ENCODE results near the gene NISCH. TPM values are rescaled to one million over a fixed set of nuclear protein-coding genes. Genes with fewer than 3 reads are reported as not detected.

The NISCH gene
- total RNA-seq (100 to 1,000 TPM; 315 to 327 TPM), polyA plus RNA-seq (ENCODE audit: insufficient read depth, low read depth, low replicate concordance) (166 TPM)
- long read RNA-seq, donor 1, full-length matches to known transcripts, result 18 of 205 reads
- long read RNA-seq, donor 1, partial matches to known transcripts, result 187 of 205 reads
- long read RNA-seq, donor 1, other reads (novel, unspliced or antisense), result 0 of 205 reads
- long read RNA-seq, donor 2, full-length matches to known transcripts, result 4 of 42 reads
- long read RNA-seq, donor 2, partial matches to known transcripts, result 38 of 42 reads
- long read RNA-seq, donor 2, other reads (novel, unspliced or antisense), result 0 of 42 reads

DNA sequence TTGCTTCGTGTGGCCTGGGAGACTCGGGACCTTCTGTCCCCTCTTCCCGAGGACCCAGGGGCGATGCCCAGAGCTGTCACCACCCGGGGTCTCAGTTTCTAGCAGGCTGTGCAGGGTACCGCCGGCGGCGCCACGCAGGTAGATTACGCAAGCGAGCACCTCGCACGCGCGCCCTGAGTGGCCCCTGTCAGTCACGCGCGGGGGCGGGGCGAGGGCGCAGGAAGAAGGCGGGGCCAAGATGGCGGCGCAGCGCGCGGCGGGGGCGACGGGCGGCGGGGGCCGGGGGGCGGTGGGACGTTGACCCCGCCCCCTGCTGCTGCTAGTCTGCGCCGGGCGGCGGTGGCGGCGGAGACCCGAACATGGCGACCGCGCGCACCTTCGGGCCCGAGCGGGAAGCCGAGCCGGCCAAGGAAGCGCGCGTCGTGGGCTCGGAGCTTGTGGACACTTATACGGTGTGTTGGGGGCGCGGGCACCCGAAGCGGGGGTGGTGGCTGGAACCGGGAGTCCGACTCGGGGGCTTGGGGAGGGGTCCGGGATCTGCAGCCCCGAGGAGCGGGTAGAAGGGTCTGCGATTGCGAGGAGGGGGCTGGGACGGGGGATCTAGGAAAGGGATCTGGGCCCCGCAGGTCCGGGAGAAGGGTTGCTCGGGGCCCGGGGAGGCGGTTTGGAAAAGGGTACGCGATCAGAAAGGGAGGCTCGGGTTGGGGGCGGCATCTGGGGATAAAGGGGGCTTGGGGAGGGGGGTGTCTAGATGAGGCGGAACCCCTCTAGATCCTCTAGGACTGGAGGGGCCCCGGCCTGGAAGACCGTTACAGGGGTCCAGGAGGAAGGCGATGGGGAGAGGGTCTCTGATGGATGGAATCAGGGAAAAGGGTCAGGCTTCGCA, at the start of gene NISCH:
TSS of gene NISCH (plus strand) at position 322 of the 886 bp plus-strand sequence. CDS start at position 360, 38 bp downstream.
- WGBS, 2 donors, result 0 to 2% methylated on average over 22 to 83 of the region's 86 CpGs
- Histone ChIP-seq H3K27me3 (no peaks in the 10 kb centered on the region), H3K9me3 (no peaks in the 10 kb centered on the region), H3K27ac (peak within 1 kb of the TSS; percentile 96), H3K4me3 (peak within 1 kb of the TSS; percentile 97 to 98), H3K4me1 (peaks cover 26% of the 10 kb centered on the region), H3K36me3 (ENCODE audit: low read depth, missing control alignments) (no peaks in the 10 kb centered on the region)
- TF ChIP-seq POLR2A (IDR thresholded peaks at IDR 0.05), result no peak
- TF ChIP-seq, protein P1, sequence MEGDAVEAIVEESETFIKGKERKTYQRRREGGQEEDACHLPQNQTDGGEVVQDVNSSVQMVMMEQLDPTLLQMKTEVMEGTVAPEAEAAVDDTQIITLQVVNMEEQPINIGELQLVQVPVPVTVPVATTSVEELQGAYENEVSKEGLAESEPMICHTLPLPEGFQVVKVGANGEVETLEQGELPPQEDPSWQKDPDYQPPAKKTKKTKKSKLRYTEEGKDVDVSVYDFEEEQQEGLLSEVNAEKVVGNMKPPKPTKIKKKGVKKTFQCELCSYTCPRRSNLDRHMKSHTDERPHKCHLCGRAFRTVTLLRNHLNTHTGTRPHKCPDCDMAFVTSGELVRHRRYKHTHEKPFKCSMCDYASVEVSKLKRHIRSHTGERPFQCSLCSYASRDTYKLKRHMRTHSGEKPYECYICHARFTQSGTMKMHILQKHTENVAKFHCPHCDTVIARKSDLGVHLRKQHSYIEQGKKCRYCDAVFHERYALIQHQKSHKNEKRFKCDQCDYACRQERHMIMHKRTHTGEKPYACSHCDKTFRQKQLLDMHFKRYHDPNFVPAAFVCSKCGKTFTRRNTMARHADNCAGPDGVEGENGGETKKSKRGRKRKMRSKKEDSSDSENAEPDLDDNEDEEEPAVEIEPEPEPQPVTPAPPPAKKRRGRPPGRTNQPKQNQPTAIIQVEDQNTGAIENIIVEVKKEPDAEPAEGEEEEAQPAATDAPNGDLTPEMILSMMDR (IDR thresholded peaks at IDR 0.05), result no peak
- DNase-seq, result peak; percentile 92
- intact Hi-C loops (cut with DNase I; ENCODE audit: low total_unique reads), result no loop called here

DNA sequence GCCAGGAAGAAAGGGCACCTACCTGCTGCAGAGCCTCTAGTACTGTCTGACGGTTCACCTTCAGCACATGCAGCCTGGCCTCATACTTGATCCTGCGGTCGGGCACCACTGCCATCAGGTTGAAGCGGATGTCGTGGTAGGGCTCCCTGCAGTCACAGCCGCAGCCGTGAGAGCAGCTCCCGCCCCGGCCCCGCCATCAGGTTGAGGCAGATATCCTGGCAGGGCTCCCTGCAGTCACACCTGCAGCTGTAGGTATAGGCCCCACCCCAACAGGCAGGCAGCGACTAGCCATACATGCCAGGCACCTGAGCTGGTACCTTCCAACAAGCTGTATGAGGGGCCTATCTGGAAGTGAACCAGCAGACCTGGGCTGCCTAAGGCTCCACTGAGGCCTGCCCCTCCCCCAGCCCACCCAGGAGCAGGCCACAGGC, 49.2 kb upstream of the NISCH start:
- H3K36me3 ChIP-seq (ENCODE audit: low read depth, missing control alignments), result no peaks in the 10 kb centered on the region
- H3K9me3 ChIP-seq, result no peaks in the 10 kb centered on the region
- no peak for DNase-seq
- TF ChIP-seq POLR2A (IDR thresholded peaks at IDR 0.05), result no peak
- TF ChIP-seq, protein P1 (IDR thresholded peaks at IDR 0.05), result no peak
- H3K4me3 ChIP-seq, result no peak overlapping the region
- no peaks in the 10 kb centered on the region for H3K27me3 ChIP-seq
- WGBS, 2 donors, result 92 to 98% methylated on average over 4 to 10 of the region's 11 CpGs
- peaks cover 13% of the 10 kb centered on the region for H3K4me1 ChIP-seq
- intact Hi-C loops (cut with DNase I; ENCODE audit: low total_unique reads), result no loop called here
- H3K27ac ChIP-seq, result no peak overlapping the region

DNA sequence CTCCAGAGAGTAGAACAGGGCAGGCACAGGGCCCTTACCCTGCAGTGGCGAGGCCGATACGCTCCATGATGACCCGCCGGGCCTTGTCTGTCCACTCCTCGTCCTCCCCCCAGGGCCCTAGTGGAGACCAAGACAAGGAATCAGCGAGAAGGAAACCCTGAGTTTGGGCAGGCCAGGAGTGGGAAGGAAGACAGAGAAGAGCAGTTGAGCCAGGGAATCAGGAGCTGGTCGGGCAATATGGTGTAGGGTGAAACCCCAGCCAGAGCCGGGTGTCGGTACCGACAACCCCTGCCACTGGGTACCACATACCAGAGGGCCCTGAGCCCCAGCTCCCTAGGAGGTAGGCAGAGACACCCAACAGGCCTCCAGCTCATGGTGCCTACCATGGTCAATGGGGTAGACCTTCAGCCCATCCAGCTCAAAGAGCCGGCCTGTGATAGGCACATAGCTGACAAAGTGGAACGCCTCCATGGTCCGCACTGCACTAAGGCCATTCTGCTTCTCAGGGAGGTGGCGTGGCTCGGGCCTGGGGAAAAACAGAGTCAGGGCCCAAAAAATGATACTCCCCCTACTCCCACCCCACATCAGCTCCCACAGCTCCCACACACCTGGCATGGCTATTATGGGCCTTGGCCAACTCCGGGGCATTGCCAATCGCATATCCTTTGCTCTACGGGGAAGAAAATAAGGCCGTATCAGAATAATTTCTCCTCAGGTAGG, 48.5 kb upstream of the NISCH start:
- H3K36me3 ChIP-seq (ENCODE audit: low read depth, missing control alignments), result no peaks in the 10 kb centered on the region
- H3K4me1 ChIP-seq, result peaks cover 20% of the 10 kb centered on the region
- H3K4me3 ChIP-seq, result no peak overlapping the region
- H3K27ac ChIP-seq, result no peak overlapping the region
- TF ChIP-seq, protein P1 (IDR thresholded peaks at IDR 0.05), result no peak
- TF ChIP-seq POLR2A (IDR thresholded peaks at IDR 0.05), result no peak
- H3K27me3 ChIP-seq, result no peaks in the 10 kb centered on the region
- 91 to 95% methylated on average over 9 to 20 of the region's 20 CpGs for WGBS, 2 donors
- intact Hi-C loops (cut with DNase I; ENCODE audit: low total_unique reads), result no loop called here
- H3K9me3 ChIP-seq, result no peaks in the 10 kb centered on the region
- DNase-seq, result no peak

DNA sequence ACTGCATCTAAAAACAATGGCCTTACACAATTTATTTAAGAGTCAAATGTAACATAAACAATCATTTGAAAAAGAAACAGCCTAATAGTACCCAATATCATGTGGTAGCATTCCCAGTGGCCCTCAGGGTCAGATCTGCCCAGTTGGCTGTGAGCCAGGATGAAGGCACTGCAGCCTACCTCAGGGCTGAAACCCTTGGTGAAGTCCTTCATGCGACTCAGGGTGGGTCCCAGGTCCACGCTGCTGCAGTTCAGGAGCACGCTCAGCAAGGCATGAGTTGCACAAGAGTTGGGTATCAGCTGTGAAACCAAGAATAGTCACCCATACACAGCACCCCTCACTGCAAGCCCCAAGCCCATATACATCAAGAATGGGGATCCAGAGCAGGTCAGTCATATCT, 47.6 kb upstream of the NISCH start:
- H3K4me3 ChIP-seq, result no peak overlapping the region
- no peak for DNase-seq
- no peak overlapping the region for H3K27ac ChIP-seq
- intact Hi-C loops (cut with DNase I; ENCODE audit: low total_unique reads), result no loop called here
- peaks cover 26% of the 10 kb centered on the region for H3K4me1 ChIP-seq
- H3K36me3 ChIP-seq (ENCODE audit: low read depth, missing control alignments), result no peaks in the 10 kb centered on the region
- 88 to 94% methylated on average over 3 of the region's 3 CpGs for whole genome bisulfite sequencing, 2 donors
- H3K27me3 ChIP-seq, result no peaks in the 10 kb centered on the region
- H3K9me3 ChIP-seq, result no peaks in the 10 kb centered on the region
- TF ChIP-seq, protein P1 (IDR thresholded peaks at IDR 0.05), result no peak
- TF ChIP-seq POLR2A (IDR thresholded peaks at IDR 0.05), result no peak

Measured in testis (tissue), 5 donors.